ENCODE data around the gene KLHL22. TPM values are rescaled to one million over a fixed set of nuclear protein-coding genes. Genes with fewer than 3 reads are reported as not detected.

Gene KLHL22
- total and polyA plus RNA-seq, 2 of the 13 experiments (the other 11 are each of a cell fraction or from before 2014, with no cell fraction given) = 10.9 to 14.8 TPM

GRCh38 chr22:20437613-20438426 lies 57.8 kb downstream of the KLHL22 start, which contains the start of gene SCARF2 (continued):
- TF ChIP-seq ZNF142 (CRISPR knock-in tag; IDR thresholded peaks at IDR 0.05) (no peak), SP140L (CRISPR knock-in tag; IDR thresholded peaks at IDR 0.05; ENCODE audit: borderline replicate concordance) (no peak), SAP130 (CRISPR knock-in tag; IDR thresholded peaks at IDR 0.05; ENCODE audit: low read depth) (no peak; the same call in 1 of the 2 replicates), THRA (CRISPR knock-in tag; IDR thresholded peaks at IDR 0.05; ENCODE audit: borderline replicate concordance) (no peak), EP300 (IDR thresholded peaks at IDR 0.05; ENCODE audit: low read depth in 2 of 2, low read length in 2 of 2) (no peak), EP300 (CRISPR knock-in tag; IDR thresholded peaks at IDR 0.05; ENCODE audit: borderline replicate concordance) (no peak), ZNF776 (CRISPR knock-in tag; IDR thresholded peaks at IDR 0.05) (no peak), ZNF75D (CRISPR knock-in tag; IDR thresholded peaks at IDR 0.05; ENCODE audit: borderline replicate concordance) (no peak), ZBTB10 (CRISPR knock-in tag; IDR thresholded peaks at IDR 0.05; ENCODE audit: borderline replicate concordance) (no peak), SRY (CRISPR knock-in tag; IDR thresholded peaks at IDR 0.05) (no peak), ZNF569 (CRISPR knock-in tag; IDR thresholded peaks at IDR 0.05; ENCODE audit: borderline replicate concordance) (no peak)
- TF ChIP-seq, protein P1, sequence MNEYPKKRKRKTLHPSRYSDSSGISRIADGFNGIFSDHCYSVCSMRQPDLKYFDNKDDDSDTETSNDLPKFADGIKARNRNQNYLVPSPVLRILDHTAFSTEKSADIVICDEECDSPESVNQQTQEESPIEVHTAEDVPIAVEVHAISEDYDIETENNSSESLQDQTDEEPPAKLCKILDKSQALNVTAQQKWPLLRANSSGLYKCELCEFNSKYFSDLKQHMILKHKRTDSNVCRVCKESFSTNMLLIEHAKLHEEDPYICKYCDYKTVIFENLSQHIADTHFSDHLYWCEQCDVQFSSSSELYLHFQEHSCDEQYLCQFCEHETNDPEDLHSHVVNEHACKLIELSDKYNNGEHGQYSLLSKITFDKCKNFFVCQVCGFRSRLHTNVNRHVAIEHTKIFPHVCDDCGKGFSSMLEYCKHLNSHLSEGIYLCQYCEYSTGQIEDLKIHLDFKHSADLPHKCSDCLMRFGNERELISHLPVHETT (CRISPR knock-in tag; conservative IDR thresholded peaks at IDR 0.05) = no peak

Data from HepG2 (cell line).